SK-MEL-5 (cell line): ENCODE data around the gene CCDC157. TPM values are rescaled to one million over a fixed set of nuclear protein-coding genes. Genes with fewer than 3 reads are reported as not detected.

Experiments used
- DNase-seq: peaks from one replicate; pipeline ENCODE4 v3.0.0-alpha.2; 2016; ENCODE audit warnings: low read depth, low spot score
- in situ Hi-C: cut with HindIII; loops from 2 replicates; pipeline ENCODE4 v1.10.0; 2016; ENCODE audit warnings: low sequenced_read_pairs, high pct_unique_total_duplicates, low pct_unique_long_range_greater_than_20kb
- total RNA-seq: library from RNA; depleted of rRNA; stranded (reverse); fragments of >200 nt; shearing (Covaris generic); gene quantifications from 2 replicates; pipeline ENCODE4 v1.2.3, GENCODE V29; 2014

Gene CCDC157
- total RNA-seq, 1 experiment from 2014 or later: 0.82 TPM

GRCh38 chr22:30372915-30373314, 16.1 kb downstream of the CCDC157 start:
- in situ Hi-C loops: no loop called here
- DNase-seq: no peak

- in situ Hi-C loops: no loop called here
- DNase-seq: no peak
Measured at GRCh38 chr22:30373331-30374325, 16.8 kb downstream of the CCDC157 start.

GRCh38 chr22:30375312-30375849, 18.6 kb downstream of the CCDC157 start:
- in situ Hi-C loops: loop anchor here (25.0 kb wide), 1 partner anchor 88 kb away; the partner anchor contains the start of gene CASTOR1
- DNase-seq: no peak

GRCh38 chr22:30380011-30380410, 23.2 kb downstream of the CCDC157 start:
- in situ Hi-C loops: loop anchor here (25.0 kb wide), 1 partner anchor 93 kb away; the partner anchor contains the start of gene CASTOR1
- no peak for DNase-seq

GRCh38 chr22:30381264-30381663, 24.5 kb downstream of the CCDC157 start:
- DNase-seq: no peak
- in situ Hi-C loops: loop anchor here (25.0 kb wide), 1 partner anchor 94 kb away; the partner anchor contains the start of gene CASTOR1

GRCh38 chr22:30382340-30382739, 25.5 kb downstream of the CCDC157 start:
- in situ Hi-C loops: loop anchor here (25.0 kb wide), 1 partner anchor 95 kb away; the partner anchor contains the start of gene CASTOR1
- DNase-seq: no peak

- no peak for DNase-seq
- in situ Hi-C loops: loop anchor here (25.0 kb wide), 1 partner anchor 96 kb away; the partner anchor contains the start of gene CASTOR1
Measured at GRCh38 chr22:30383061-30383460, 26.3 kb downstream of the CCDC157 start.

GRCh38 chr22:30385942-30386341, 29.1 kb downstream of the CCDC157 start:
- DNase-seq: no peak
- in situ Hi-C loops: loop anchor here (25.0 kb wide), 1 partner anchor 99 kb away; the partner anchor contains the start of gene CASTOR1

- in situ Hi-C loops: loop anchor here (25.0 kb wide), 1 partner anchor 99 kb away; the partner anchor contains the start of gene CASTOR1
- DNase-seq: no peak
Measured at GRCh38 chr22:30386608-30386959, 29.8 kb downstream of the CCDC157 start.

- DNase-seq: peak; percentile 80
- in situ Hi-C loops: loop anchor here (25.0 kb wide), 1 partner anchor 100 kb away; the partner anchor contains the start of gene CASTOR1
Measured at GRCh38 chr22:30386960-30387827, 30.4 kb downstream of the CCDC157 start, which contains the start of gene RNF215. Gene RNF215 (minus strand): TSS chr22:30387411. CDS start chr22:30387313, 98 bp downstream.

GRCh38 chr22:30390974-30391691, 34.3 kb downstream of the CCDC157 start:
- peak; percentile 68 for DNase-seq
- in situ Hi-C loops: loop anchor here (25.0 kb wide), 1 partner anchor 104 kb away; the partner anchor contains the start of gene CASTOR1

GRCh38 chr22:30392661-30393321, 36.0 kb downstream of the CCDC157 start:
- in situ Hi-C loops: loop anchor here (25.0 kb wide), 1 partner anchor 105 kb away; the partner anchor contains the start of gene CASTOR1

GRCh38 chr22:30393322-30393680, 36.5 kb downstream of the CCDC157 start:
- no peak for DNase-seq
- in situ Hi-C loops: loop anchor here (25.0 kb wide), 1 partner anchor 106 kb away; the partner anchor contains the start of gene CASTOR1

More at GRCh38 chr22:30392661-30393321, 36.0 kb downstream of the CCDC157 start:
- no peak for DNase-seq

- in situ Hi-C loops: loop anchor here (25.0 kb wide), 1 partner anchor 107 kb away; the partner anchor contains the start of gene CASTOR1
- DNase-seq: no peak
Measured at GRCh38 chr22:30393885-30394284, 37.1 kb downstream of the CCDC157 start.

GRCh38 chr22:30396871-30397655, 40.3 kb downstream of the CCDC157 start, which contains the start of gene SEC14L2:
Gene SEC14L2 (plus strand): TSS chr22:30397018. CDS start chr22:30397117, 99 bp downstream.
- DNase-seq: peak; percentile 53
- in situ Hi-C loops: loop anchor here (25.0 kb wide), 1 partner anchor 110 kb away; the partner anchor contains the start of gene CASTOR1
